GM19324 (cell line): ENCODE results near the gene TPRX1.
"Not testable (repeated sequence)": the region's sequence is repeated elsewhere in the genome, so short reads cannot be mapped to it uniquely, and the experiment has no call there.

Source experiments
- ATAC-seq: cut with Tn5 transposase; IDR thresholded peaks from one replicate; pipeline ENCODE4 v1.9.1; 2021; ENCODE audit warnings: mild to moderate bottlenecking, moderate library complexity; ENCODE audit not compliant: unreplicated experiment, low FRiP score

The TPRX1 gene

GRCh38 chr19:47771291-47771690 lies 33.1 kb downstream of the TPRX1 start:
- not testable (repeated sequence) for ATAC-seq

GRCh38 chr19:47769534-47769933 lies 34.8 kb downstream of the TPRX1 start:
- ATAC-seq, result no peak

- no peak for ATAC-seq
Observed at GRCh38 chr19:47768604-47769003, 35.7 kb downstream of the TPRX1 start.

- no peak for ATAC-seq
Observed at GRCh38 chr19:47767349-47767748, 37.0 kb downstream of the TPRX1 start.

GRCh38 chr19:47766670-47767069 lies 37.7 kb downstream of the TPRX1 start:
- no peak for ATAC-seq

GRCh38 chr19:47766359-47766620 lies 38.1 kb downstream of the TPRX1 start:
- no peak for ATAC-seq

- ATAC-seq, result no peak
Observed at GRCh38 chr19:47765523-47766358, 38.6 kb downstream of the TPRX1 start.

GRCh38 chr19:47764705-47765104 lies 39.6 kb downstream of the TPRX1 start:
- not testable (repeated sequence) for ATAC-seq

- no peak for ATAC-seq
Observed at GRCh38 chr19:47762615-47763308, 41.6 kb downstream of the TPRX1 start.

- ATAC-seq, result no peak
Observed at GRCh38 chr19:47762151-47762550, 42.2 kb downstream of the TPRX1 start.

GRCh38 chr19:47761566-47761965 lies 42.8 kb downstream of the TPRX1 start:
- no peak for ATAC-seq

- ATAC-seq, result no peak
Observed at GRCh38 chr19:47760632-47760999, 43.7 kb downstream of the TPRX1 start.

GRCh38 chr19:47758443-47758804 lies 45.9 kb downstream of the TPRX1 start:
- no peak for ATAC-seq

- ATAC-seq, result no peak
Observed at GRCh38 chr19:47757617-47758442, 46.5 kb downstream of the TPRX1 start.

- ATAC-seq, result no peak
Observed at GRCh38 chr19:47756953-47757608, 47.3 kb downstream of the TPRX1 start.

- ATAC-seq, result no peak
Observed at GRCh38 chr19:47756627-47756929, 47.8 kb downstream of the TPRX1 start.

GRCh38 chr19:47755762-47756626 lies 48.4 kb downstream of the TPRX1 start:
- ATAC-seq, result no peak

GRCh38 chr19:47755065-47755761 lies 49.1 kb downstream of the TPRX1 start:
- ATAC-seq, result no peak

GRCh38 chr19:47754206-47755064 lies 49.9 kb downstream of the TPRX1 start:
- no peak for ATAC-seq
